Uterus (tissue), 2 donors: Measurements from ENCODE around the gene CNTFR.

Experiments
- POLR2A ChIP-seq, 2 donors: fragments of 450-650 bp; IDR thresholded peaks; one replicate each; pipeline ENCODE4 v1.6.1; 2016; ENCODE audit warnings: antibody characterized with exemption in 2 of 2, mild to moderate bottlenecking in 1 of 2, moderate library complexity in 1 of 2
- TF ChIP-seq, protein P1 (sequence below), 4 experiments: fragments of 200-600 bp in 2 of 4; fragments of 450-650 bp in 2 of 4; sonication (generic) in 2 of 4; IDR thresholded peaks; one replicate each; pipeline ENCODE4 v1.5.1; 2016 to 2019; ENCODE audit warnings: antibody characterized with exemption in 4 of 4, mild to moderate bottlenecking in 2 of 4, moderate library complexity in 1 of 4

DNA sequence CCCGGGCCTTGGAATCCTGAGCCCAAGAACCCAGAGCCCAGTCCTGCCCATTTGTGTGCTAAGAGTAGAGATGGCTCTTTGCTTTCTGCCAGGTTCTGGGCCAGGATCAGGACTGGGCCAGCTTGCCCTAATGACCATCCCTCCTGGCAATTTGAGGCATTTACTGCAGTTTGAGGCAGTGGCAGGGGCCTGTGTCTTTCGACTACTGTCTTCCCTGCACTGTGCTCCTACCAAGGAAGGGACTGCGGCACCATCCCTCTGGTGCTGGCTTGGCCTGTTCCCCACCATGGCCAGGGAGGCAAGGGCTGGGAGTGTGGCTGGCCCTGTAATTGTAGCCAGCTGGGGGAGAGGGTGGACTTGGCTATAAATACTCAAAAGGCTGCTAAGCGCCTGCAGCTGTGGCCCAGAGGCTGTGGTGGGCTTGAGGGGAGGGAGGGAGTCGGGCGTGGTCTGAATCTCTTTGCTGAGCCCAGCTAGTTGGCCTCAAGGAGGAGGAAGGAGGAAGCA is 71.4 kb downstream of the CNTFR start:
- TF ChIP-seq, protein P1, sequence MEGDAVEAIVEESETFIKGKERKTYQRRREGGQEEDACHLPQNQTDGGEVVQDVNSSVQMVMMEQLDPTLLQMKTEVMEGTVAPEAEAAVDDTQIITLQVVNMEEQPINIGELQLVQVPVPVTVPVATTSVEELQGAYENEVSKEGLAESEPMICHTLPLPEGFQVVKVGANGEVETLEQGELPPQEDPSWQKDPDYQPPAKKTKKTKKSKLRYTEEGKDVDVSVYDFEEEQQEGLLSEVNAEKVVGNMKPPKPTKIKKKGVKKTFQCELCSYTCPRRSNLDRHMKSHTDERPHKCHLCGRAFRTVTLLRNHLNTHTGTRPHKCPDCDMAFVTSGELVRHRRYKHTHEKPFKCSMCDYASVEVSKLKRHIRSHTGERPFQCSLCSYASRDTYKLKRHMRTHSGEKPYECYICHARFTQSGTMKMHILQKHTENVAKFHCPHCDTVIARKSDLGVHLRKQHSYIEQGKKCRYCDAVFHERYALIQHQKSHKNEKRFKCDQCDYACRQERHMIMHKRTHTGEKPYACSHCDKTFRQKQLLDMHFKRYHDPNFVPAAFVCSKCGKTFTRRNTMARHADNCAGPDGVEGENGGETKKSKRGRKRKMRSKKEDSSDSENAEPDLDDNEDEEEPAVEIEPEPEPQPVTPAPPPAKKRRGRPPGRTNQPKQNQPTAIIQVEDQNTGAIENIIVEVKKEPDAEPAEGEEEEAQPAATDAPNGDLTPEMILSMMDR (IDR thresholded peaks at IDR 0.05): no peak
- no peak for TF ChIP-seq POLR2A (IDR thresholded peaks at IDR 0.05)
